WTC11 (cell line): ENCODE measurements around the gene TASP1. TPM values are rescaled to one million over a fixed set of nuclear protein-coding genes. Genes with fewer than 3 reads are reported as not detected.

ENCODE experiments used
- ATAC-seq: fragments of 200-7000 bp; cut with Tn5 transposase; 2 replicates; pipeline ENCODE4 v1.10.0; 2021; ENCODE audit warnings: mild to moderate bottlenecking, moderate library complexity
- CTCF ChIA-PET: fragments of 300-600 bp; sonication (Branson Sonifier 250); formaldehyde crosslinking; loops from one replicate; lab custom pipeline; 2021; ENCODE audit warnings: antibody characterized with exemption; lab: Charles Lee
- POLR2A ChIA-PET: fragments of 350-600 bp; sonication (Branson Sonifier 250); formaldehyde crosslinking; loops from one replicate; lab custom pipeline; 2021; ENCODE audit warnings: antibody characterized with exemption; lab: Charles Lee
- DNase-seq: peaks from one replicate; pipeline ENCODE4 v3.0.0; 2021; ENCODE audit warnings: low spot score
- H3K27ac Mint-ChIP-seq: 2 replicates; pipeline ENCODE4 v1.8.0; 2021; ENCODE audit warnings: mixed read lengths
- H3K27me3 Mint-ChIP-seq: 2 replicates; pipeline ENCODE4 v1.8.0; 2021; ENCODE audit warnings: low read depth, mild to moderate bottlenecking, moderate library complexity, mixed read lengths
- H3K36me3 Mint-ChIP-seq: 2 replicates; pipeline ENCODE4 v1.8.0; 2021; ENCODE audit warnings: mixed read lengths
- H3K4me1 Mint-ChIP-seq: 2 replicates; pipeline ENCODE4 v1.8.0; 2022; ENCODE audit warnings: mixed read lengths
- H3K4me3 Mint-ChIP-seq: 2 replicates; pipeline ENCODE4 v1.8.0; 2021; ENCODE audit warnings: mild to moderate bottlenecking, moderate library complexity, mixed read lengths
- H3K9me3 Mint-ChIP-seq: 2 replicates; pipeline ENCODE4 v1.8.0; 2021; ENCODE audit warnings: mixed read lengths
- ARID4B ChIP-seq: sonication (generic); formaldehyde crosslinking; IDR thresholded peaks from 2 replicates; pipeline ENCODE4 v1.8.0; 2023; ENCODE audit warnings: missing genetic modification reagents, mild to moderate bottlenecking, borderline replicate concordance
- ATF1 ChIP-seq: sonication (generic); formaldehyde crosslinking; IDR thresholded peaks from 2 replicates; pipeline ENCODE4 v1.8.1; 2023; ENCODE audit warnings: mild to moderate bottlenecking, moderate library complexity, missing genetic modification reagents
- ATF2 ChIP-seq: sonication (generic); formaldehyde crosslinking; IDR thresholded peaks from 2 replicates; pipeline ENCODE4 v1.8.1; 2022; ENCODE audit warnings: low read depth, missing genetic modification reagents, borderline replicate concordance
- ATF3 ChIP-seq: sonication (generic); formaldehyde crosslinking; conservative IDR thresholded peaks from 2 replicates; pipeline ENCODE4 v1.8.1; 2022; ENCODE audit warnings: mild to moderate bottlenecking, missing genetic modification reagents
- CBFB ChIP-seq: sonication (generic); formaldehyde crosslinking; IDR thresholded peaks from 2 replicates; pipeline ENCODE4 v1.8.1; 2022; ENCODE audit warnings: mild to moderate bottlenecking, low read depth, missing genetic modification reagents
- E2F5 ChIP-seq: sonication (generic); formaldehyde crosslinking; IDR thresholded peaks from 2 replicates; pipeline ENCODE4 v1.8.1; 2022; ENCODE audit warnings: mild to moderate bottlenecking, moderate library complexity, missing genetic modification reagents
- ESRRA ChIP-seq: sonication (generic); formaldehyde crosslinking; IDR thresholded peaks from 2 replicates; pipeline ENCODE4 v1.8.1; 2022; ENCODE audit warnings: mild to moderate bottlenecking, missing genetic modification reagents, borderline replicate concordance
- ETV6 ChIP-seq: sonication (generic); formaldehyde crosslinking; IDR thresholded peaks from 2 replicates; pipeline ENCODE4 v1.8.1; 2022; ENCODE audit warnings: mild to moderate bottlenecking, missing genetic modification reagents
- HMGA2 ChIP-seq: fragments of 250-450 bp; sonication (Bioruptor Pico); IDR thresholded peaks from 2 replicates; pipeline ENCODE4 v1.4.0; 2021; ENCODE audit warnings: mild to moderate bottlenecking, moderate library complexity
- JAZF1 ChIP-seq: fragments of 250-450 bp; sonication (Bioruptor Pico); IDR thresholded peaks from 2 replicates; pipeline ENCODE4 v1.9.0; 2021; ENCODE audit warnings: moderate library complexity, mild to moderate bottlenecking, inconsistent platforms
- KAT7 ChIP-seq: sonication (generic); formaldehyde crosslinking; IDR thresholded peaks from 2 replicates; pipeline ENCODE4 v1.8.1; 2023; ENCODE audit warnings: missing genetic modification reagents, mild to moderate bottlenecking, borderline replicate concordance
- NFATC4 ChIP-seq: fragments of 250-450 bp; sonication (Bioruptor Pico); IDR thresholded peaks from 2 replicates; pipeline ENCODE4 v1.9.0; 2021; ENCODE audit warnings: mild to moderate bottlenecking
- NR1H2 ChIP-seq: sonication (generic); formaldehyde crosslinking; IDR thresholded peaks from 2 replicates; pipeline ENCODE4 v1.9.0; 2021; ENCODE audit warnings: mild to moderate bottlenecking, moderate library complexity, missing genetic modification reagents
- NR2C2 ChIP-seq: sonication (generic); formaldehyde crosslinking; IDR thresholded peaks from 2 replicates; pipeline ENCODE4 v1.8.0; 2022; ENCODE audit warnings: mild to moderate bottlenecking, missing genetic modification reagents
- PRRX2 ChIP-seq: fragments of 250-450 bp; sonication (Bioruptor Pico); IDR thresholded peaks from 2 replicates; pipeline ENCODE4 v1.8.0; 2021; ENCODE audit warnings: mild to moderate bottlenecking
- RELA ChIP-seq: sonication (generic); formaldehyde crosslinking; IDR thresholded peaks from 2 replicates; pipeline ENCODE4 v1.8.1; 2022; ENCODE audit warnings: missing genetic modification reagents, mild to moderate bottlenecking, borderline replicate concordance
- TCF7 ChIP-seq: sonication (generic); formaldehyde crosslinking; IDR thresholded peaks from 2 replicates; pipeline ENCODE4 v1.8.0; 2022; ENCODE audit warnings: mild to moderate bottlenecking, low read depth, missing genetic modification reagents, moderate library complexity
- TP53 ChIP-seq: sonication (generic); formaldehyde crosslinking; IDR thresholded peaks from 2 replicates; pipeline ENCODE4 v1.8.1; 2023; ENCODE audit warnings: mild to moderate bottlenecking, missing genetic modification reagents
- USF1 ChIP-seq: sonication (generic); formaldehyde crosslinking; IDR thresholded peaks from 2 replicates; pipeline ENCODE4 v1.8.0; 2022; ENCODE audit warnings: mild to moderate bottlenecking, missing genetic modification reagents
- ZBTB43 ChIP-seq: sonication (generic); formaldehyde crosslinking; IDR thresholded peaks from 2 replicates; pipeline ENCODE4 v1.8.1; 2023; ENCODE audit warnings: mild to moderate bottlenecking, missing genetic modification reagents
- ZNF425 ChIP-seq: fragments of 250-450 bp; sonication (Bioruptor Pico); conservative IDR thresholded peaks from 2 replicates; pipeline ENCODE4 v1.9.0; 2021; ENCODE audit warnings: mild to moderate bottlenecking
- total RNA-seq: library from RNA; stranded (reverse); gene quantifications from 3 replicates; pipeline ENCODE4 v1.2.3, GENCODE V29; 2021

The TASP1 gene
- total RNA-seq, 1 experiment from 2014 or later = 12.4 TPM

- no peak overlapping the region for H3K27ac Mint-ChIP-seq
- no peak for ATAC-seq
- POLR2A ChIA-PET = no interaction called here
Observed at GRCh38 chr20:13563854-13564253, 74.9 kb downstream of the TASP1 start.

GRCh38 chr20:13554706-13555105 is 84.0 kb downstream of the TASP1 start:
- no peak overlapping the region for H3K4me3 Mint-ChIP-seq
- no peak for ATAC-seq
- no peak overlapping the region for H3K27ac Mint-ChIP-seq
- POLR2A ChIA-PET = no interaction called here
- DNase-seq = no peak
- no peaks in the 10 kb centered on the region for H3K4me1 Mint-ChIP-seq
- CTCF ChIA-PET = interaction anchor here (3.0 kb wide), 1 partner anchor 9 kb away, joined by 17 read pairs; no protein-coding TSS in a partner anchor
- peaks cover 3% of the 10 kb centered on the region; the same call in 1 of the 2 replicates for H3K36me3 Mint-ChIP-seq
- H3K27me3 Mint-ChIP-seq = no peaks in the 10 kb centered on the region
- H3K9me3 Mint-ChIP-seq = no peaks in the 10 kb centered on the region
- TF ChIP-seq ETV6 (CRISPR knock-in tag) (no peak), NR2C2 (CRISPR knock-in tag) (no peak), ARID4B (no peak), HMGA2 (CRISPR knock-in tag) (no peak), USF1 (CRISPR knock-in tag) (no peak), JAZF1 (CRISPR knock-in tag) (no peak), TCF7 (CRISPR knock-in tag) (no peak), ZBTB43 (no peak), ZNF425 (CRISPR knock-in tag) (no peak), ATF2 (no peak), PRRX2 (no peak), CBFB (CRISPR knock-in tag) (no peak), RELA (CRISPR knock-in tag) (no peak), E2F5 (no peak), ESRRA (CRISPR knock-in tag) (no peak)

More at GRCh38 chr20:13563854-13564253, 74.9 kb downstream of the TASP1 start:
- H3K4me3 Mint-ChIP-seq = no peak overlapping the region
- no peak for TF ChIP-seq HMGA2 (CRISPR knock-in tag)
- no peak for TF ChIP-seq E2F5
- no peak for TF ChIP-seq TP53 (CRISPR knock-in tag)
- TF ChIP-seq ATF1 (CRISPR knock-in tag) = no peak
- TF ChIP-seq ATF3 = no peak
- no peak for TF ChIP-seq NR1H2 (CRISPR knock-in tag)
- TF ChIP-seq KAT7 (CRISPR knock-in tag) = no peak
- no peak for TF ChIP-seq NFATC4 (CRISPR knock-in tag)
- no peak for TF ChIP-seq ETV6 (CRISPR knock-in tag)
- H3K9me3 Mint-ChIP-seq = peaks cover 9% of the 10 kb centered on the region
- CTCF ChIA-PET = no interaction called here
- no peak for DNase-seq
- no peaks in the 10 kb centered on the region for H3K4me1 Mint-ChIP-seq
- no peaks in the 10 kb centered on the region for H3K27me3 Mint-ChIP-seq
- H3K36me3 Mint-ChIP-seq = peaks cover 12% of the 10 kb centered on the region
